GM19193 (cell line): ENCODE data around the gene HMCN1.

Source experiments
- POLR2A ChIP-seq: IDR thresholded peaks from 4 replicates; pipeline ENCODE4 v1.6.1; 2011; ENCODE audit not compliant: insufficient read depth, insufficient read length; ENCODE audit errors: extremely low read depth

The HMCN1 gene

DNA sequence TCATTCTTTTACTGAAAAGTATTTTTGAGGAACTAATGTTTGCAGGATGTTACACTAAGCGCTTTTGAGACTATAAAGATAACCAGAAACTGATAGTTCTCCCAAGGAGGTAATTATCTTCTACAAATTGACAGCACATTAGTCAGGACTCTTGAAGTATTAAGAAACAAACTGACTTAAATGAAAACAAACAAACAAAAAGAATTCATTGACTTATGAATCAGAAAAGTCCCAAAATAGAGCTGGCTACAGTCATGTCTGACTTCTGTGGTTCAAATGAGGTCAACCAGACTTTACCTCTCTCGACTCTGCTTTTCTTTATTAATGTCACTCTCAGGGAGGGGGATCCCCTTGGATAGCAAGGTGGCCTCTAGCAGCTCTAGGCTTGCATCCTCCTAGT lies 344.1 kb downstream of the HMCN1 start:
- no peak for TF ChIP-seq POLR2A

DNA sequence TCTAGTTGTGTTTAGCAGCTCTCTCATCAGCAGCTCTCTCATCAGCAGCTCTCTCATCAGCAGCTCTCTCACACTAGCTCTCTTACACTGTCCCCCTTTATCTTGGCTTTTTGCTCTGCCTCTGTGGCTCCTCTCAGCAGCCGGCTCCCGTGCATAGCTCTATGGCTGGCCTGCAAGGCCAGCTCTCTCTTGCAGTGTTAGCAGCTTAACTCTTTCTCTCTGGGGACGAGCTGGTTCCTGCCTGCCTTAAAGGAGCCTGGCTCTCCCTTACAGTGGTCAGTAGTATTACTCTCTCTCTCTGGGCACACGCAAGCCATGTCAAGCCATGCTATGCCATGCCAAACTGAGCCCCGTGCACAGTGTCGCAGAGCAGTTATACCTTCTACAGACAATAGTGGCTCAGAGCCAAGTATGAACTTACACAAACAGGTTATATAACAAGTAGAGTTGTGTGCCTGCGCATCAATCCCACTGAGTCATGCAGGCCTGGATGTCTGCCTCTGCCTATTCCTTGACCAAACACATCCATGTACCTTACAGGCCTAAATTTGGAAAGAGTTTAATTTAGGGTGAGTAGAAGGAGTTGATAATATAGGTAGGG lies 345.0 kb downstream of the HMCN1 start:
- no peak for TF ChIP-seq POLR2A

DNA sequence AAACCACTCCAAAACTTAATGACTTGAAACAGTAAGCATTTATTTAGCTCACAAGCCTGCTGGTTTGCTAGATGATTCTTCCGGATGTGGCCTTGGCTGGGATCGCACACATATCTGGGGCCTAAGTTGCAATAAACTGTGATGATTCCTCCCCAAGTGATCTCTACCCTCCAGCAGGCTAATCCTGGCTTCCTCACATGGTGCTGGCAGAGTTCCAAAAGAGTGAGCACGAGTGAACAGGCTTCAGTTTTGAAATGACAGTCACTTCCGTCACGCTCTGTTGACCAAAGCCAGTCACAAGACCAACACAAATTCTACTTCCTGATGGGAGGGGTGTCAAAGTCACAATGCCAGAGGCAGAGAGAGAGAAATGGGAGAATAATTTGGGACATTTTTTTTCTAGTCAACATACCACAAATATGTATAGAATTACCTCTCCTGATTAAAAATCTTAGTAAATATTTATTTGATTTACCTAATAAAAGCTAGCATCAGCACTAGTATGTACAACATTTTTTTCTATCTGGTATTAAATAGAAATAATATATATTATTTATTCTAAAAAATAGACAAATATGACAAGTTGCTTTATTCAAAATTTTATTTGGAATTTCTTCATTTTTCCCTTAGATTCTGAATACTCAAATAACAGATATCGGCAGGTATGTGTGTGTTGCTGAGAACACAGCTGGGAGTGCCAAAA lies 348.2 kb downstream of the HMCN1 start:
- TF ChIP-seq POLR2A: no peak

DNA sequence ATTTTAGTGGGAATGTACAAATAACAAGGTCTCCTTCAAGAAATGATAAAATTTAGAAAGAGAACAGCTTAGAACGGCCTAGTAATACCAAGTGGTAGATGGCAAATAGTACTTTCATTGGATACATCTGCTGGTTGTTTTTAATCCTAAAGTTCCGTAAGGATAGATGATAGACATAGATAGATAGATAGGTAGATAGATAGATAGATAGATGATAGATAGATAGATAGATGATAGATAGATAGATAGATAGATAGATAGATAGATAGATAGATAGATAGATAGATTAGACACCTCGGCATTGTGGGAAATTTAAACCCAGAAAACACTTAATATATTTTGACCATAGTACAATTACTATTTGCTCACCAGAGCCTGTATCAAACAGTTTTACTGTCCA lies 352.4 kb downstream of the HMCN1 start:
- no peak for TF ChIP-seq POLR2A

DNA sequence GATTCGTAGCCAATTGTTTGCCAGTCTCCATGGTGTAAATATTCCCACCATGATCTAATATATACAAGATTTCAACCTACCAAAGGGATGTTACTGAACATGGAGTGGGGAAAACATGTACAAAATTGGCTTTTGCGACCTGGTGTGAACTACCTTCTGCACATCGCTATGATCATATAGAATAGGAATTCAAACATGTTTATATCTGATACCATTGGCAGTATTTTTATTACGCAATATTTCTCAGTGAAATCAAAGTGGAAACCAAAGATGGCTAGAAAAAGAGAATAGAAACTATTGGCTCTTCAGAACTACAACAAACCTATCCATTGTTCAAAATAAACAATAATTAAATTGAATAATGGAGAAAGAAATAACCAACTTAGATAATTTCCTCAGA lies 355.7 kb downstream of the HMCN1 start:
- no peak for TF ChIP-seq POLR2A

DNA sequence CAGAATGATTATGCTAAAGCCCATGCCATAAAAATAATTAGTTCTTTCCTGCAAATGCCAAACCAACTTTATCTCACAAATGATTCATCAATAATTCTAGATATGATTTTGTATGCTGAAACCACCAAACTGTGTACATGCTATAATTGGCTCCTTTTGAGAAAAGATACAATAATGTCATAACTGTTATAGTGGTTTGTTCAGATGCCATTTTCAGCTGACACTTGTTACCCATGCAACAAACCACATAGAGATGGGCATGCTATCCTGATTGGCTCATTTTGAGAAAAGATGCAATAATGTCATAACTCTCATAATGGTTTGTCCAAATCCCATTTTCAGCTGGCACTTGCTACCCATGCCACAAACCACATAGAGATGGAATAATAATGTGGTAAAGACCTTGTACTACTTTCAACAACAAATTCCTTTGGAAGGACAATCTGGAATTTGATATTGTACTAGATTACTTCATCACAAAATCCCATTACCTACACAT lies 357.1 kb downstream of the HMCN1 start:
- TF ChIP-seq POLR2A: no peak

DNA sequence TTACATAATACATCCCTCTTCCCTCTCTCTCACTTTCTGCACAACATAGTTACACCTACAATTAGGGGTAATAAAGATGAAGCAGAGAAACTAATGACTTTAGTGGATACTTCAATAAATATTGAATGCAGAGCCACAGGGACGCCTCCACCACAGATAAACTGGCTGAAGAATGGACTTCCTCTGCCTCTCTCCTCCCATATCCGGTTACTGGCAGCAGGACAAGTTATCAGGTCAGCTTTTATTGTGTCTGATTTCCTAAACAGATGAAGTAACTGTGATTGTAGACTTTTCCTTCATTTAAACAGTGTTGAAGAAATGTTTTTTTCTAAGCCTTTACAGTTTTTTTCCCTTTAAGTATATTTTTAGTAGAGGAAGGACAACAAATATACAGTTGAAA lies 359.2 kb downstream of the HMCN1 start:
- no peak for TF ChIP-seq POLR2A

DNA sequence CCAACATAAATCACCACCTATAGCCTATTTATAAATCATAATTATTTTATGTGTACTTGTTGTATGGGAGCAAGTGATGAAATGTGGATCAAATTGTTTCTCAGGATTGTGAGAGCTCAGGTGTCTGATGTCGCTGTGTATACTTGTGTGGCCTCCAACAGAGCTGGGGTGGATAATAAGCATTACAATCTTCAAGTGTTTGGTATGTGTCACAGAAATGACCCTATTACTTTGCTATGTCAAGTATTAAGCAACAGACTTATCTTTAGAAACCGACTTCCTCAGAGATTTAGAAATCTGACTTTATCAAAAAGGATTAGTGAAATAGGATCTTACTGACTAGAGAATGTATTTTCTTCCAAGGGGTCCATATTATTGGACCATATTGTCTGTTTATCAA lies 360.0 kb downstream of the HMCN1 start:
- TF ChIP-seq POLR2A: no peak

DNA sequence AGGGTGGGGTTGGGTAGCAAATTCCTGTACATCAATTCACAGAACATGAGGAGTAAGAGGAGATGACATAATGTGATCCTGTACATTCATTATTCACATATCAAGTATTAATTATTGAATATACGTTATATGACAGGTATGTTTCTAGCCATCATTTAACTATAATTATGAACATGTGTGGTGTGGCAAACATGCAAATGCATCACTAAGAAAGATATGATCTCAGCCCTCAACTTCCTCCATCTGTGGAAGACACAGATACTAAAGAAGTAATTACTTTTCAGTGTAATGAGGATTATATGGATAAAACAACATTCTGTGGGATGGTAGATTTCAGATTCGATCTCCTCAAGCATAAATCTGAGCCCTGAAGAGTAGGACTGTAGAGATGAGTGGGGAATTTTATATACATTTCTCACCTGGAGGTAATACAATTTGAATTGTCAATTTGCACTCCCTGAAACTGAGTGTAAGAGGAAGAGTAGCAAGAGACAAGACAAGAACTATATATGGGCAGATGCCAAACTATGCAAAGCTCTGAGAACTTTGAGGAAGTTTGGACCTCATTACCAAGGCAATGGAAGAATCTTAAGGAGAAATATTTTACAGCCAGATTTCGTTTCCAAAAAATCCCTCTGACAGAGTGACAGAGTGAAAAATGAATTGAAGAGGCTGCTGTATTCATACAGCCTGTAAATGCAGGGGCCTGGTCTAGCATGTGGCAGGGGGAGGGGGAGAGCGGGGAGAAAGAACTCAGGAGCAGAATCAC lies 365.3 kb downstream of the HMCN1 start:
- TF ChIP-seq POLR2A: no peak

DNA sequence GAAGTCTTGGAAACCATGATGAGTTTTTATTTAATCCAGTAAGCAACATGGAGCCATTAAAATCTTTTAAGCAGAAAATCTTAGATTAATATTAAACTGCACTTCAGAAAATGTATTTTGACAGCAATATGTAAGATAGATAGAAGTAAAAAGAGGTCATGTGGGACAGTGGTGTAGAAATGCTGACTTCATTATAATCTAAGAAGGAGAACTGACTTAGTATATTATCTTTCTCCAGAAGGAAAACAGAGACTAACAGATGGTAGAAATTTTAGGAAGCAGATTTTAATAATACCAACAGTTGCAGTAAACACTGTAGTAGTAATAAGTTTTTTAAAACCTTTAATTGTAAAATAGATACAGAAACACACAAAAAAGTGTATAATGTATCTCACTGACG lies 367.9 kb downstream of the HMCN1 start:
- no peak for TF ChIP-seq POLR2A

DNA sequence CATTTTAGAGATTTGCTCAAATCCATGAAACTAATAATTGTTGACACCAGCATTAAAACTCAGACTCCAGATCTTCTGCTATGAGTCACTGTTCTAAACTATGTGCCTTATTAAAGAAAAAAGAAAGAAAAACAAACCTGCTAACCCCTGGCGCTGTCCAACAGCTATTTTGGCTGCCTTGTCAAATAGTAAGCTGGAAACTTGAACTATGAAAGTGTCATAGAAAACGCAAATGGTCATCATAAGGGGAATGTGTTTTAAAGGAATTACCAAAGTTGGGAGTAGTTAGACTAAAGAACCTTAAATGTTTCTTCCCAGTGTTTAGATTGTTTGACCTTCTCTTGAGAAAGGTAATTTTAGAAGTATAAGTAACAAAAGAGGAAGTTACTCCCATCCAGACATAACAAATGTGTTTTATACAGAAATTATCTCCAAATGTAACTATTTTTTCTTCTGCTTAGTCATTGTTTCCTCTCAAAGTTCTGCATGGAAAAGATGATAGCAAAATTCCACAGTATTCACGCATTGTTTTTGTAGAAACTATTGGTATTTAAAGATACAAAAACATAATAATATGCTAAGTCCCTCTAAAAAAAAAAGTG lies 368.5 kb downstream of the HMCN1 start:
- no peak for TF ChIP-seq POLR2A

DNA sequence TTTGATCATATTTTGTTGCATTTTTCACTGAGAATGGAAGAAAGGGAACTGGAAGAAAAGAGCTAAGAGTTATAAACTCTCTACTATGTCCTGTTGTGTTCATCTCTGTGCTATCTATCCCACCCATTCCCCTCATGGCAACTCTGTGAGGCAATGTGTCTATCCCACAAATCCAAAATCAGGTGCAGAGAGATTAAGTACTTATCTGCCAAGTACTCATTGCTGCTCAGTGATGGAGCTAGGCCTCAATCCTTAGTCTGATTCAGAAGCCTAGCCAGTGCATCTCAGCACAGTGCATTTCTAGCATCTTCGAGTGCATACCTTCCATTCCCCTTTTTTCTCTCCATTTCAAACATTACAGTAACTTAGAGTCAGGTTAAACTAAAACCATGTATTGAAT lies 370.3 kb downstream of the HMCN1 start:
- TF ChIP-seq POLR2A: no peak

DNA sequence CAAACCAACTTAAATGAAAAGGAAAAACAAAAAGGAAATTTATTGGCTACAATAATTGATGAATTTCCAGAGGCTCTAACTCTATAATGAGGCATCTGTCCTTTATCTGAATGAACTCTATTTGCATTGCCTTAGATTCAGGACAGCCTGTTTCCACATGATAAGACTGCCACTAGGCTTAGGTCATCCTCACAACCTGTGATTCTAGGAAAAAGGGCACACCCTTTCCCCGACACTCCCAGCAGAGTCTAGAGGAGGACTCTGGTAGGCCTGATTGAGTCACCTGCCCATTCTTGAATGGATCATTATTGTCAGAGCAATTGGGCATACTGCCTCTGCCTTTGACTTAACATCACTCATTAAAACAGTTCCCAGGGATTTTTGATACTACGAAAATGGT lies 378.1 kb downstream of the HMCN1 start:
- no peak for TF ChIP-seq POLR2A

DNA sequence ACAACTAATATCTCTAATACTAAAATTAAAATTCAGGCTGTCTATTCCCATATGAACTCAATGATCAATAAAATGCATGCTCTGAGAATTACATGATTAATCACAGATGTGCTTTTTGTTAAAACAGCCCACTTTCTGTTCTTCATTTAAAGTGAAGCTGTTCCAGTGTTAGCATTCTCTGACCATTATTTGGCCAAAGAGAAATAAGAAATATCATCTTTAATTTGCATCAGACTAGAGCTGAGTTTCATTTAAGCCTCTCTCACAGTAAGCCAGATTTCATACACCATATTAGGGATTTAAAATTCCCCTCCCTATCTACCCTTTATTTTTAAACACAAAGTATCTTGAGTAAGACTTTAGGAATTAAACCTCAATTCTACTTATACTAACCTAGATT lies 379.3 kb downstream of the HMCN1 start:
- no peak for TF ChIP-seq POLR2A

DNA sequence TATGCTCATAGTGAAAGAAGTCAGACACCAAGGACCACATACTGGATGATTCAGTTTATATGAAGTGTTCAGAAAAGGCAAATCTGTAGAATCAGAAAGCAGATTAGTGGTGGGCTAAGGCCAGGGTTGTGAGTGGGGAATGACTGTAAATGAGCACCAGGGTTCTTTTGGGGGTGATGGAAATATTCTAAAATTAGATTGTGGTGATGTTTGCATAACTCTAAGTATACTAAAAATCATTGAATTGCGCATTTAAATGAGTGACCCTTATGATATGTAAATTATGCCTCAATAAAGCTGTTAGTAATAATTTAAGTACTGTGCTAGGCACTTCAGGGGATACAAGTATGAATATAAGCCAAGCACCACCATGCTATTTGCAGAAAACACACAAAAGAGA lies 384.5 kb downstream of the HMCN1 start:
- no peak for TF ChIP-seq POLR2A
